ENCODE data around the gene RNPEPL1. TPM values are rescaled to one million over a fixed set of nuclear protein-coding genes. Genes with fewer than 3 reads are reported as not detected.

Gene RNPEPL1
- polyA plus RNA-seq (2011; rRNA removed) (9.2 and 20.0 TPM in 2 replicates), polyA plus RNA-seq (2017; fragmentation: RNase III; extraction: RNeasy Plus Mini Kit Qiagen cat#74134 plus additional on column Dnase treatment) (23.7 to 26.4 TPM (median 26.3 TPM) in 3 replicates), polyA minus RNA-seq (2011; rRNA and poly(A)+ RNA removed) (24.9 and 34.2 TPM in 2 replicates)
- 20.3 and 33.9 TPM in 2 replicates for polyA plus RNA-seq (2012; cell fraction: cytosol; rRNA removed)
- polyA plus RNA-seq (2012; cell fraction: nucleus; rRNA removed) = 87.4 and 124 TPM in 2 replicates

GRCh38 chr2:240567872-240568677 is at the start of gene RNPEPL1:
RNPEPL1 (plus strand) TSS chr2:240568484; CDS start chr2:240568587, 103 bp downstream.
- peak; percentile 16 to 40 for ATAC-seq
- WGBS (ENCODE audit: missing lambda C conversion rate) = 2% methylated on average over 13 of the region's 106 CpGs
- ChIA-PET CTCF (interaction anchor here (0.9 to 3.8 kb wide), 8 partner anchors 9 to 23 kb away, joined by 4 to 76 read pairs (median 11); partner anchors contain the start of gene CAPN10), POLR2A (interaction anchor here (1.5 to 2.1 kb wide), 2 partner anchors 12 to 18 kb away, joined by 9 to 12 read pairs; partner anchors contain the start of gene CAPN10)
- no peak for TF ChIP-seq GATA3 (IDR thresholded peaks at IDR 0.05; ENCODE audit: borderline replicate concordance)
- peak; percentile 81 for TF ChIP-seq MAX (IDR thresholded peaks at IDR 0.05)
- TF ChIP-seq RAD21 (conservative IDR thresholded peaks at IDR 0.05 in 1 of 2, IDR thresholded peaks at IDR 0.05 in 1 of 2) = no peak
- TF ChIP-seq BHLHE40 (IDR thresholded peaks at IDR 0.05; ENCODE audit: low read depth, low read length) = no peak
- TF ChIP-seq PHF8 (IDR thresholded peaks at IDR 0.05; ENCODE audit: borderline replicate concordance, low read depth) = peak; percentile 34; the same call in 1 of the 2 replicates
- TF ChIP-seq POLR2A (IDR thresholded peaks at IDR 0.05; ENCODE audit: low read length) = 0 out of 2 replicates have a peak, but pooled peaks have one; percentile 18
- TF ChIP-seq CHD2 (IDR thresholded peaks at IDR 0.05; ENCODE audit: low read length, partially characterized antibody) = no peak
- TF ChIP-seq MAZ (IDR thresholded peaks at IDR 0.05; ENCODE audit: borderline replicate concordance, low read depth, low read length) = no peak
- TF ChIP-seq CHD4 (IDR thresholded peaks at IDR 0.05; ENCODE audit: borderline replicate concordance) = no peak
- TF ChIP-seq CBX2 (IDR thresholded peaks at IDR 0.05; ENCODE audit: borderline replicate concordance, low read depth) = no peak
- TF ChIP-seq HDAC2 (IDR thresholded peaks at IDR 0.05) = no peak
- no peak for TF ChIP-seq HMGXB4 (CRISPR knock-in tag; IDR thresholded peaks at IDR 0.05; ENCODE audit: borderline replicate concordance)
- no peak for TF ChIP-seq HEYL (CRISPR knock-in tag; IDR thresholded peaks at IDR 0.05)
- TF ChIP-seq RNF2 (IDR thresholded peaks at IDR 0.05; ENCODE audit: borderline replicate concordance, low read depth) = 0 out of 2 replicates have a peak, but pooled peaks have one; percentile 70
- TF ChIP-seq FOSL2 (IDR thresholded peaks at IDR 0.05) = no peak
- no peak for TF ChIP-seq FOSL2 (CRISPR knock-in tag; IDR thresholded peaks at IDR 0.05)
- peak; percentile 42 for TF ChIP-seq CTCF (IDR thresholded peaks at IDR 0.05)
- no peak for TF ChIP-seq TP53 (CRISPR knock-in tag; IDR thresholded peaks at IDR 0.05)
- Histone ChIP-seq H3K9me3 (no peaks in the 10 kb centered on the region), H3K4me3 (peak within 1 kb of the TSS; percentile 76), H3K27ac (peak within 1 kb of the TSS; percentile 96 to 98), H3K4me2 (peak within 1 kb of the TSS; percentile 91), H3K4me1 (peaks cover 42% of the 10 kb centered on the region)
- FAIRE-seq = no peak
- DNase-seq (ENCODE audit: low read depth in 1 of 2, low spot score in 1 of 2) = peak in 1 of 2 experiments; percentile 57

- ChIA-PET CTCF (no interaction called here), POLR2A (no interaction called here)
- Histone ChIP-seq H3K4me1 (no peaks in the 10 kb centered on the region), H3K9me3 (peaks cover 14% of the 10 kb centered on the region), H3K27ac (no peak overlapping the region), H3K4me2 (no peak overlapping the region), H3K4me3 (no peak overlapping the region)
- no peak for DNase-seq (ENCODE audit: low read depth in 1 of 2, low spot score in 1 of 2)
- 89% methylated on average over 5 of the region's 5 CpGs for WGBS (ENCODE audit: missing lambda C conversion rate)
- ATAC-seq = no peak
- FAIRE-seq = no peak
- no peak for TF ChIP-seq CEBPB (IDR thresholded peaks at IDR 0.05)
- TF ChIP-seq E2F6 (IDR thresholded peaks at IDR 0.05; ENCODE audit: borderline replicate concordance, low read depth) = no peak
- no peak for TF ChIP-seq USF2 (IDR thresholded peaks at IDR 0.05)
- no peak for TF ChIP-seq SMC3 (IDR thresholded peaks at IDR 0.05)
- no peak for TF ChIP-seq CHD4 (IDR thresholded peaks at IDR 0.05; ENCODE audit: borderline replicate concordance)
- TF ChIP-seq ELK1 (IDR thresholded peaks at IDR 0.05; ENCODE audit: low read depth, low read length) = no peak
- TF ChIP-seq MAFK (IDR thresholded peaks at IDR 0.05; ENCODE audit: partially characterized antibody) = no peak
- no peak for TF ChIP-seq JUN (IDR thresholded peaks at IDR 0.05)
- TF ChIP-seq HOXA7 (CRISPR knock-in tag; IDR thresholded peaks at IDR 0.05) = no peak
- TF ChIP-seq TP53 (CRISPR knock-in tag; IDR thresholded peaks at IDR 0.05) = no peak
- no peak for TF ChIP-seq BCL3 (IDR thresholded peaks at IDR 0.05)
Observed at GRCh38 chr2:240518981-240519380, 49.3 kb upstream of the RNPEPL1 start.

Data from A549 (cell line).